Astrocyte (in vitro differentiated cells and primary cell): Measurements from ENCODE around the gene GRID2.

ENCODE experiments used
- EZH2 ChIP-seq: IDR thresholded peaks from 2 replicates; pipeline ENCODE4 v1.6.1; 2012; ENCODE audit warnings: mild to moderate bottlenecking, low read length, inconsistent platforms; ENCODE audit not compliant: insufficient read depth
- TF ChIP-seq, protein P1 (sequence below): IDR thresholded peaks from 2 replicates; pipeline ENCODE4 v1.5.1; 2011; ENCODE audit warnings: low read depth, mild to moderate bottlenecking, inconsistent platforms, low read length, moderate library complexity; ENCODE audit not compliant: insufficient read depth

DNA sequence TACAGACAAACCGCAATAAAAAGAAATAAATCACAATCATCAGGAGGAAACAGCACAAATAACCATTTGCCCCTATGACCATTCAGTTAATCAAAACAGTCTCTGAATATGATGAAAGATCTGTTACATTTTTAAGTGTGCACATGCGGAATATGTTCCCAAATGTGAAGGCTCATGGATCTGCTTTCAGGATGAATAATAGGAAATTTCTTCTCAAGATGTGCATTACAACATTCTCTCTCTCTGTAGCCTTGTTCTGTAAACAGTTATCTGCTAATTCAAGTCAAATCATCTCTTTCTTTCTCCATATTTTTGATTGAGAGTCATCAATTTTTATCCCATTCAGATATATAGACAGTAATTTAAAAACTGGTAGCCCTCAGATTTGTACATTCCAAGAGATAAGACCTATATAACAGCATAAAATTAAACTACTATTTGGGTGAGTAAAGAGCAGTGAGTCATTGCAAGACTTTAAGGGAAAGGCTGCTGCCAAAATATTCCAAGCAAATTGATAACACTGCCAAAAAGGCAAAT lies 1090.8 kb downstream of the GRID2 start:
- TF ChIP-seq, protein P1, sequence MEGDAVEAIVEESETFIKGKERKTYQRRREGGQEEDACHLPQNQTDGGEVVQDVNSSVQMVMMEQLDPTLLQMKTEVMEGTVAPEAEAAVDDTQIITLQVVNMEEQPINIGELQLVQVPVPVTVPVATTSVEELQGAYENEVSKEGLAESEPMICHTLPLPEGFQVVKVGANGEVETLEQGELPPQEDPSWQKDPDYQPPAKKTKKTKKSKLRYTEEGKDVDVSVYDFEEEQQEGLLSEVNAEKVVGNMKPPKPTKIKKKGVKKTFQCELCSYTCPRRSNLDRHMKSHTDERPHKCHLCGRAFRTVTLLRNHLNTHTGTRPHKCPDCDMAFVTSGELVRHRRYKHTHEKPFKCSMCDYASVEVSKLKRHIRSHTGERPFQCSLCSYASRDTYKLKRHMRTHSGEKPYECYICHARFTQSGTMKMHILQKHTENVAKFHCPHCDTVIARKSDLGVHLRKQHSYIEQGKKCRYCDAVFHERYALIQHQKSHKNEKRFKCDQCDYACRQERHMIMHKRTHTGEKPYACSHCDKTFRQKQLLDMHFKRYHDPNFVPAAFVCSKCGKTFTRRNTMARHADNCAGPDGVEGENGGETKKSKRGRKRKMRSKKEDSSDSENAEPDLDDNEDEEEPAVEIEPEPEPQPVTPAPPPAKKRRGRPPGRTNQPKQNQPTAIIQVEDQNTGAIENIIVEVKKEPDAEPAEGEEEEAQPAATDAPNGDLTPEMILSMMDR = no peak
- no peak for TF ChIP-seq EZH2
